Measurements from ENCODE around the gene TM9SF1.

DNA sequence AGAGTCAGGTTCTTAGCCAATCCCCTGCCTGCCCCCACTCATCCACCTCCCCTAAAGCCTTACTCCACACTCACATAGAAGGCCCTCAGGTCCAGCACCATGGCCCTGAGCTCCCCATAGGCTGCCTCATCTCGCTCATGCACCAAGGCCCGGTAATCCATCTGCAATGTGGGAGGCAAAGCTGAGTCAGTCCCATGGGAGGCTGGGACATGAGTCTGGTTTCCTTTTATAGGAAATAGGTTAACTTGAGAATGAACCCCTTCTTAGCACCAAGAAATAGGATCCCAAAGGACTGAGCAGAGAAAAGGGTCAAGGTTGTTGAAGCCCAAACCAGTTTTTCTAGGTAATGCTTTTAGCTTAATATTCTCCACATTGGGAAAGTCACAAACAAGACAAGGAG, 51.7 kb downstream of the TM9SF1 start:
- TF ChIP-seq POLR2AphosphoS5 (IDR thresholded peaks at IDR 0.05) (no peak), EP300 (IDR thresholded peaks at IDR 0.05) (no peak), CTCF (IDR thresholded peaks at IDR 0.05) (no peak), POLR2A (IDR thresholded peaks at IDR 0.05) (no peak)

Measured in suprapubic skin (tissue), 4 donors.